Activated naive CD4-positive, alpha-beta T cell treated with Interleukin-2 at 50 U/mL for 16 hours (primary cell): Measurements from ENCODE around the gene PRIM1.
"Not testable (repeated sequence)": the region's sequence is repeated elsewhere in the genome, so short reads cannot be mapped to it uniquely, and the experiment has no call there.

Experiments
- DNase-seq: peaks from one replicate; pipeline ENCODE4 v3.0.0-alpha.2; 2020

PRIM1 gene

GRCh38 chr12:56759263-56759908 lies 7.3 kb upstream of the PRIM1 start:
- no peak for DNase-seq

GRCh38 chr12:56758728-56759262 lies 6.7 kb upstream of the PRIM1 start:
- DNase-seq: no peak

GRCh38 chr12:56757971-56758370 lies 5.8 kb upstream of the PRIM1 start:
- DNase-seq: not testable (repeated sequence)

GRCh38 chr12:56753566-56753965 lies 1.4 kb upstream of the PRIM1 start:
- DNase-seq: no peak

GRCh38 chr12:56750596-56750995 lies 1.5 kb downstream of the PRIM1 start:
- DNase-seq: not testable (repeated sequence)

- DNase-seq: no peak
Observed at GRCh38 chr12:56749853-56750252, 2.3 kb downstream of the PRIM1 start.

GRCh38 chr12:56749359-56749758 lies 2.8 kb downstream of the PRIM1 start:
- no peak for DNase-seq

- DNase-seq: no peak
Observed at GRCh38 chr12:56728139-56728861, 23.8 kb downstream of the PRIM1 start.

- DNase-seq: not testable (repeated sequence)
Observed at GRCh38 chr12:56726196-56726675, 25.9 kb downstream of the PRIM1 start.

GRCh38 chr12:56725723-56726102 lies 26.4 kb downstream of the PRIM1 start:
- DNase-seq: no peak

GRCh38 chr12:56724972-56725722 lies 27.0 kb downstream of the PRIM1 start, which contains the start of gene NACA:
Gene NACA (minus strand): TSS chr12:56725299. CDS start chr12:56724521, 778 bp downstream.
- peak; percentile 99 for DNase-seq

- DNase-seq: peak; percentile 11
Observed at GRCh38 chr12:56724701-56724971, 27.5 kb downstream of the PRIM1 start.

GRCh38 chr12:56723889-56724700 lies 28.0 kb downstream of the PRIM1 start:
- peak; percentile 25 for DNase-seq

GRCh38 chr12:56723352-56723751 lies 28.8 kb downstream of the PRIM1 start:
- DNase-seq: no peak

GRCh38 chr12:56722832-56723231 lies 29.3 kb downstream of the PRIM1 start:
- DNase-seq: no peak

- DNase-seq: no peak
Observed at GRCh38 chr12:56721721-56722120, 30.4 kb downstream of the PRIM1 start.

GRCh38 chr12:56721216-56721615 lies 30.9 kb downstream of the PRIM1 start:
- DNase-seq: no peak

- DNase-seq: no peak
Observed at GRCh38 chr12:56720731-56721151, 31.4 kb downstream of the PRIM1 start.

GRCh38 chr12:56719056-56719455 lies 33.1 kb downstream of the PRIM1 start:
- DNase-seq: no peak

- DNase-seq: no peak
Observed at GRCh38 chr12:56718636-56719035, 33.5 kb downstream of the PRIM1 start.

GRCh38 chr12:56718149-56718548 lies 34.0 kb downstream of the PRIM1 start:
- DNase-seq: no peak
